Right cardiac atrium (tissue), 5 donors: Measurements from ENCODE around the gene DLGAP4. TPM values are rescaled to one million over a fixed set of nuclear protein-coding genes. Genes with fewer than 3 reads are reported as not detected.

Experiments
- ATAC-seq, 2 donors: fragments of 200-7000 bp; cut with Tn5 transposase; one replicate each; pipeline versions ENCODE4 v1.8.0 to v1.9.1; 2020; ENCODE audit warnings: moderate library complexity in 2 of 2, mild to moderate bottlenecking in 1 of 2
- DNase-seq, 3 donors: peaks; one replicate each; pipeline ENCODE4 v3.0.0-alpha.2; 2020
- H3K27ac ChIP-seq: one replicate; pipeline ENCODE4 v1.5.1; 2013; ENCODE audit warnings: mild to moderate bottlenecking, low read length, control low read depth, moderate library complexity
- H3K27me3 ChIP-seq: one replicate; pipeline ENCODE4 v1.6.1; 2013; ENCODE audit not compliant: control insufficient read depth, insufficient read depth
- H3K4me1 ChIP-seq: one replicate; pipeline ENCODE4 v1.6.1; 2013; ENCODE audit warnings: low read length; ENCODE audit not compliant: control insufficient read depth, insufficient read depth
- H3K4me3 ChIP-seq: one replicate; pipeline ENCODE4 v1.5.1; 2013; ENCODE audit warnings: low read length, control low read depth
- H3K9me3 ChIP-seq: one replicate; pipeline ENCODE4 v1.6.1; 2013; ENCODE audit warnings: low read length; ENCODE audit not compliant: control insufficient read depth
- WGBS: extraction: QIAGEN DNeasy Blood & Tissue Kit; methylation state at CpG from one replicate; pipeline ENCODE4 v1.1.7; 2013; 5-methylcytosine and 5-hydroxymethylcytosine counted together
- intact Hi-C, 4 donors: fragments of 100-400 bp; cut with DNase I; formaldehyde crosslinking; loops; one replicate each; pipeline versions ENCODE4 v1.11.0 to v1.14.0; 2022 to 2023
- polyA plus RNA-seq: library from polyadenylated mRNA; stranded (reverse); fragments of 200-250 nt; gene quantifications from one replicate; pipeline ENCODE4 v1.2.3, GENCODE V29; 2013
- total RNA-seq, 4 donors: library from RNA; stranded (reverse); fragmentation: NEBNext Ultra II Directional; extraction: Animal tissue kit (Norgen Biotek cat#: 25700); gene quantifications; one replicate each; pipeline ENCODE4 v1.2.1, GENCODE V29; 2021
- donor health status: healthy with polysubstance abuse.
- donor health status: DM: no; HTN: yes; CAD: no.
- donor health status: DM: no; HTN: no; CAD: no.
- donor health status: DM: no; HTN: yes; CAD: no; lungs with severe emphysema.
- donor health status: DM: yes; HTN: yes; CAD: no.

The DLGAP4 gene
- total and polyA plus RNA-seq, 5 donors: 40.7 to 60.5 (median 42.8) TPM

DNA sequence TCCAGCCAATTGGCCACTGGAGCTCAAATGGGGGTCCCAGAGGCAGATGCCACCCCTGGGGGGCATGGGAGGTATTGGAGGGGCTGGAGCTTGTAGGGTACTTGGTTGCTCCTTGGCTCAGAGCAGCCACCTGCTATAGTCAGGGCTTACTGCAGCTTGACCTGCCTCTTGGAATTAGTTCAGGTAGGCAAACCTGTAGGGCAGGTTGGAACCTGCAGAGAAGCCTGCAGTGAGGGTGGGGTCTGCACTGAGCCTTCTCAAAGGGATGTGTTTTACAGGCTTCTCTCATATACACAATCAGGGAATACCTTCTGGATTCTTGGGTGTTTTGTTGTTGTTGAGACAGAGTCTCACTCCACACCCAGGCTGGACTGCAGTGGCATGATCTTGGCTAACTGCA is 141.0 kb downstream of the DLGAP4 start:
- ATAC-seq (no peak), DNase-seq (peak in 1 of 3 donors; percentile 27)
- no peaks in the 10 kb centered on the region for H3K9me3 ChIP-seq
- H3K4me3 ChIP-seq: no peak overlapping the region
- intact Hi-C loops: no loop called here
- no peaks in the 10 kb centered on the region for H3K27me3 ChIP-seq
- H3K4me1 ChIP-seq: no peaks in the 10 kb centered on the region
- no peak overlapping the region for H3K27ac ChIP-seq

DNA sequence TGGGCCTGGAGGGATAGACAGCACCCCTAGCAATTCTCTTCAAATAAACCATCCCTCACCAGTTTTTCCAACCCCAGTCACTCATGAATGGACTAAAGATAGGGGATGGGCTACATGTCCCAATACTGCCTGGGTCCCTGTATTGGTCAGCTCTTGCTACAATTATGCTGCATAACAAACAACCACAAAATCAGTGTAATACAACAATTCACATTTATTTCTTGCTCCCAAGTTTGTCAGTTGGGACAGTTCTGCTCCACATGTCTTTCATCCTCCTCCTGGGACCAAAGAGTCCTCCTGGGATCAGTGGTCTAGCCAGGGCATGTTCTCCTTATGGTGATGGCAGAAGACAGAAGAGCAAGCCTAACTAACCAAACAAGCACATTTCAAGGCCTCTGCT is 143.5 kb downstream of the DLGAP4 start:
- Histone ChIP-seq H3K4me3 (no peak overlapping the region), H3K27ac (no peak overlapping the region), H3K27me3 (no peaks in the 10 kb centered on the region), H3K4me1 (peaks cover 3% of the 10 kb centered on the region), H3K9me3 (no peaks in the 10 kb centered on the region)
- DNase-seq (no peak), ATAC-seq (no peak)
- intact Hi-C loops: no loop called here

DNA sequence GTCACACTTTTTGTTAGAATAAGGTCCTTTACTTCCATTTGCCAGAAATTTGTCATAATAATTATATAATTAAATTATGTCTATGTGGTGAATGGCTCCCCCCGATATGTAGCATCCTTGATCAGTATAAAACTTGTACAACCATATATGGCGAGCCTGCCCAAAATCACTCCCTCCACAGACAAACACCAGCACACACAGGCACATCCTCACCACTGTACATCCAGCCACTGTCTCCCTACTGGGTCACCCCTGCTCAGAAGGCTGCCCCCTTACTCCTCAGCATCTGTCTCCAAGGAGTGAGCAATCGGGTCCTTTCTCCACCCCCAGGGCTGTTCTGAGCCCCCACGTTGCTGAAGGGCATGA is 148.2 kb downstream of the DLGAP4 start:
- Histone ChIP-seq H3K9me3 (no peaks in the 10 kb centered on the region), H3K4me3 (no peak overlapping the region), H3K27ac (no peak overlapping the region), H3K27me3 (no peaks in the 10 kb centered on the region), H3K4me1 (peaks cover 6% of the 10 kb centered on the region)
- intact Hi-C loops: no loop called here
- ATAC-seq (no peak), DNase-seq (no peak)
- 37% methylated on average over 4 of the region's 4 CpGs for WGBS

GRCh38 chr20:36454698-36455427 is 148.7 kb downstream of the DLGAP4 start:
- 12% methylated on average over 9 of the region's 9 CpGs for WGBS
- no peaks in the 10 kb centered on the region for H3K9me3 ChIP-seq
- peaks cover 6% of the 10 kb centered on the region for H3K4me1 ChIP-seq
- intact Hi-C loops: no loop called here
- no peak overlapping the region for H3K4me3 ChIP-seq
- peak in 2 of 3 donors; percentile 66 to 75 for DNase-seq
- peak; percentile 55 to 67 for ATAC-seq
- no peaks in the 10 kb centered on the region for H3K27me3 ChIP-seq
- no peak overlapping the region for H3K27ac ChIP-seq

- no peaks in the 10 kb centered on the region for H3K27me3 ChIP-seq
- peaks cover 6% of the 10 kb centered on the region for H3K4me1 ChIP-seq
- no peak overlapping the region for H3K4me3 ChIP-seq
- intact Hi-C loops: no loop called here
- WGBS: 83% methylated on average over 9 of the region's 9 CpGs
- no peaks in the 10 kb centered on the region for H3K9me3 ChIP-seq
- DNase-seq: no peak
- no peak overlapping the region for H3K27ac ChIP-seq
- ATAC-seq: no peak
Observed at GRCh38 chr20:36455972-36456625, 150.0 kb downstream of the DLGAP4 start.

DNA sequence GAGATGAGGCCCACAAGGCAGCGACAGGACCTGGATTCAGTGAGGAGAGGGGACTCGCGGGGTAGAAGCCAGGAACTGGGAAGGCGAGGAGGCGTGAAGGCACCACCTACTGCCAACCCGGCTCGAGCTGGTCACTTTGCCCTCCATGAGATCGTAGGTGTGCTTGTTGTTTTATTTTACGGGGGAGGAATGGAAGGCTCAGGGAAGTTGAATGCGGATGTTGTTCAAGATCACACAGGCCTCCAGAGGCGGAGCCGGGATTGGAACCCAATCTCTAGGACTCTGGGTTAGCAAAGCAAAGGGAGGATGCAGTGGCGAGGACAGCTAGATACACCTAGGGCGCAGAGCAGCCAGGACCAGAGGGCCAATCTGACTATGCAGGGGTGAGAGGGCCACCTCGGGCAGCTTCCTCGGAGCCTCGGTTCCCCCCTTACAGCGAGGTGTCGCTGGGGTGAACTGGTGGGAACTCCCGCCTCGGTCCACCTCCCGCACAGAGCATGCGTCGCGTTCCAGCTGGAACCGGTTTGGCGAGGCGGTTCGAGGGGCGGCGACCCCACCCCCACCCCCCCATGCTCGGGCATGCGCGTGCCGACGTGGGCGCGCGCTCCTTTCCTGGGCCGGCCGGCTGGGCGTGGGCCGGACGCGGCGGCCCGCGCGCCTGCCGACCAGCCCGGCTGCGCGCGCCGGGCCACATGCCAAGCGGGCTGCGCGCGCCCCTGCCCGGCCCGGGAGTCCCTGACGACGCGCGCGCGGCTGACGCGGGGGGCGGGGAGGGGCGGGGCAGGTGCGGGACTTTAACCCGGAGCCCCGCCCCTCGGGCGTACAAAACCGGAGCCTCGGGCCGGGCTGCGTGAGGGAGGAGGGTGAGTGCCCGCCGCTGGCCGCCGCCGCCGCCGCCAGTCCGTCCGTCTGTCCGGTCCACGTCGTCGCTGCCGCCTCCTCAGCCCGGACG is 154.8 kb downstream of the DLGAP4 start:
- H3K9me3 ChIP-seq: no peaks in the 10 kb centered on the region
- intact Hi-C loops: loop anchor here in 2 of 4 donors (5.0 kb wide), 1 partner anchor 81 kb away; the partner anchor contains the start of gene MYL9 (in 2 of the 2)
- peak overlapping the region; percentile 95 for H3K27ac ChIP-seq
- ATAC-seq: peak; percentile 66 to 83
- H3K4me1 ChIP-seq: peaks cover 20% of the 10 kb centered on the region
- WGBS: 7% methylated on average over 93 of the region's 96 CpGs
- no peaks in the 10 kb centered on the region for H3K27me3 ChIP-seq
- DNase-seq: peak; percentile 94 to 97 (median 97)
- peak overlapping the region; percentile 97 for H3K4me3 ChIP-seq

- peak; percentile 78 to 90 (median 88) for DNase-seq
- under 1% methylated on average over 46 of the region's 58 CpGs for WGBS
- Histone ChIP-seq H3K4me3 (peak overlapping the region; percentile 97), H3K4me1 (peaks cover 24% of the 10 kb centered on the region), H3K9me3 (no peaks in the 10 kb centered on the region), H3K27me3 (no peaks in the 10 kb centered on the region), H3K27ac (peak overlapping the region; percentile 98)
- ATAC-seq: peak; percentile 33 to 46
- intact Hi-C loops: loop anchor here in 2 of 4 donors (5.0 kb wide), 1 partner anchor 80 kb away; the partner anchor contains the start of gene MYL9 (in 2 of the 2)
Observed at GRCh38 chr20:36461600-36462439, 155.7 kb downstream of the DLGAP4 start.

- Histone ChIP-seq H3K4me3 (peak overlapping the region; percentile 97), H3K27ac (peak overlapping the region; percentile 98), H3K9me3 (no peaks in the 10 kb centered on the region), H3K27me3 (no peaks in the 10 kb centered on the region), H3K4me1 (peaks cover 32% of the 10 kb centered on the region)
- whole genome bisulfite sequencing: 2% methylated on average over 21 of the region's 21 CpGs
- intact Hi-C loops: loop anchor here in 2 of 4 donors (5.0 kb wide), 1 partner anchor 80 kb away; the partner anchor contains the start of gene MYL9 (in 2 of the 2)
- DNase-seq (peak; percentile 83 to 90 (median 89)), ATAC-seq (peak; percentile 44 to 54)
Observed at GRCh38 chr20:36462440-36463211, 156.5 kb downstream of the DLGAP4 start.

DNA sequence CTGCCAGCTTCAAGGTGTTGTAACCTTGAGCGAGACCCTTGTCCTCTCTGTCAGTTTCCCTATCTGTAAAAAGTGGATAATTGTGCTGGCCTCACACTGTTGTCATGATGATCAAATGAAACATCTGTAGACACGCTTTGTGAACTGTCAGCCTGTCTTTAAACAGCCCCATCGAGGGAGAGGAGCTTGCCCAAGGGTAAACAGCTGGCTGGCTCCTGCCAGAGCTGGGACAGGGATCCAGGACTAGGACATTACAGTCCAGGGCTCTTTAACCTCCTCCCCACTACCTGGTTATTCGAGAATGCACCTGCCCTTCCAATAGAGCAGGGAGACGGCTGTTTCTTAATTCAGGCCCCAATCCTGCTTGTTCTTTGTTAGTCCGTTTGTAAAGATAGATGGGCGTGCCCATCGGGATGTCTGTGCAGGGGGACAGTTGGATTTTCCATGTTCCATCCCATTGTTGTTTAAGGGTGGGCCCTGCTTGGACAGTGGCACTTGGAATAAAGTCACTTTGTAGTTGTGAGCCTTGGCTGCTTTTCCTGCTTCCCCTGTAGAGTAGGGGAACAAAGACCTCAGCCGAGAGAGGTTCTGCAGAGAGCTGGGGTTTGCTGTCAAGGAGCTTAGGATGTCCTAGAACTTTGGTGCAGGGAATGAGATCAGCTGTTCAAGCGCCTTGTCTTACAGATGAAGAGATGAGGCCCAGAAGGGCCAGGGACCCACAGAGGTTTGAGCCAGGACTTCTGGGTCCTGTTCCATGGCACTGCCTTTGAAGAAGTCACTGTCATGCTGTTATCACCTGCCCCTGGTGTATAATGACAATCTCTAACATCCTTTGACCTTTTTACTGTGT is 157.3 kb downstream of the DLGAP4 start:
- Histone ChIP-seq H3K9me3 (no peaks in the 10 kb centered on the region), H3K4me3 (peak overlapping the region; percentile 97), H3K27ac (peak overlapping the region; percentile 98), H3K27me3 (no peaks in the 10 kb centered on the region), H3K4me1 (peaks cover 39% of the 10 kb centered on the region)
- DNase-seq (no peak), ATAC-seq (no peak)
- intact Hi-C loops: loop anchor here in 2 of 4 donors (5.0 kb wide), 1 partner anchor 79 kb away; the partner anchor contains the start of gene MYL9 (in 2 of the 2)
- 23% methylated on average over 10 of the region's 10 CpGs for WGBS
